ENCODE results near the gene MYOM3.

The MYOM3 gene

DNA sequence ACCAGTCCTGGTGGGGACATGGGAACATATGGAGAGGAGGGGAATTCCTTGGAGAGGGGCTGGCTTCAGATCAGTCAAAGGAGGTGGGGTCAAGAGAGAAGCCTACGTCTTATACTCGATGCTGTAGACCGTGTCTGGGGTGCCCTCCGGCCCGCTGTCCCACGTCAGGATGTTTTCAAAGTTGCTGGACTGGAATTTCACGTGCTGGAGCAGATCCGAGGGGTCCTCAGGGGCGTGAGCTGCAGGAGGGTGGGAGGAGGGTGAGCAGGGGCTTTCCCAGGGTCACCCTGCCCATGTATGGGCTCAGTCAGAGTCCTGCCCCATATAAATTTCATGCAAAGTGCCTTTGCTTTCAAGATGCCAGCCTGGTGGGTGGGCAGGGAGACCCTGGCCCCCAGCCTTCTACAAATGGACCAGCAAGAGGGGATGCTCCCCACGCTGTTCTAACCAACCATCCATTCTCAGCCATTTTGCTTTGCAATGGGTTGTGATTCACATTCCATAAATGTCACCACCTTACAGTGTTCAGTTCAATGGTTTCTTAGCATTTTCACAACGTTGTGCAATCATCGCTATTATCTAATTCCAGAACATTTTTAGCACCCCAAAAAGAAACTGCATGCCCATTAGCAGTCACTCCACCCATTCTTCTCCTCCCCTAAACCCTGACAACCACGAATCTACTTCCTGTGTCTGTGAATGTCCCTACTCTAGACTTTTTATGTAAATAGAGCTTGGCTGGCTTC is 26.7 kb upstream of the MYOM3 start:
- no peak for DNase-seq

DNA sequence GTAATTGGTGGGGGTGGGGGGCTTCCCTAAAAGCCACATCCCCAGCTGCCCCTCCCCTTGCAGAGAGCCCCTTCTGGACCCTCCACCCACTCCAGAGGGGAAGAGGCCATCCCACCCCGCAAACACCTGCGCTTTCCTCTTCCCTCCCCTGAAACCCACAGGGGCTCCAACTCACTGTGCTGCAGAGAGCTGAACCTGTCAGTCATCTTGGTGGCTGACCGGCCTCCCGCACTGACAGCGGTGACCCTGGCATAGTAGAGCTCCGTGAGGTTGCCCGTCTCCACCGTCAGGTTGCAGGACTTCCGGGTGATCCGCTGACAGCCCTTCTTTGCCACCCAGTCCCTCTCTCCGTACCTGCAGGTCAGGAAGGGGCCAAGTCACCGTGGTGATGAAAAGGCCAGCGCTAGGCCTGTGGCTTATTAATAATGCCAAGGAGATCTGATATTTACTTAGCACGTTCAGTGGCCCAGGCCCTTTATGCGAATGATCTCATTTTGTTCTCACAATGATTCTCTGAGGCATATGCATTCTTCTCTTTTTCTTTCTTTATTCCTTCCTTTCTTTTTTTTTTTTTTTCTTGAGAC is 25.1 kb upstream of the MYOM3 start:
- no peak for DNase-seq

DNA sequence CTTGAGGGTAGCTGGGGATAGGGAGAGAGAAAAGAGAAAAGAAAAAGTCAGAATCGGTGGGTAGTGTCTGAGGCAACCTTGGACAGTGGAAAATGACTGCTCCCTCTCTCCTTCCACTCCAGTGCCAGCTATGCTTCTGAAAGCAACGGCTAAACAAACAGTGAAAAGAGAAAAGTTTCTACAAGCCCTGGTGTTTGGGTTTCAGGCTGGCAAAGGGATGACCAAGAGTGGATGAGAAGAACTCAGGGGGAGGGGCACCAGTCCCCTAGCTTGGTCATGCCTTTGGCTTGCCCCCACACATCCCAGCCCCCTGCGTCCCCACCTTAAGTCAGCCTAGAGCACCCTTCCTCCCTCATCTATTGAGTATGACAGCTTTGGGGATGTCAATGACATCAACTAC is 22.4 kb upstream of the MYOM3 start:
- DNase-seq: no peak

DNA sequence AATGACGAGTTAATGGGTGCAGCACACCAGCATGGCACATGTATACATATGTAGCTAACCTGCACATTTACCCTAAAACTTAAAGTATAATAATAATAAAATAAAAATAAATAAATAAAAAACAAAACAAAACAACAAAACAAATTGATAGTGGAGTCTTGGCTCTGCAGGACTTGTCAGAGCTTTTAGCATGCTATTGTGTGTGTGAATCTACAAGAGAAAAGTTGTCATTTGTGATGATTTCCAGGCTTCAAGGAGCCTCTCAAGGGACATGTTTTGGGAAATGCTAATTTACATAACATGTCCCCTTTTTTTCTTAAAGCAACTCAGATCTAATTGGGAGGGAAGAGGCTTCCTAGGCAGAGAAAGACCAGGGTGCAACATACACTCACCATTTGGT is 21.9 kb upstream of the MYOM3 start:
- no peak for DNase-seq

- DNase-seq: no peak
Observed at GRCh38 chr1:24130385-24130784, 18.4 kb upstream of the MYOM3 start.

DNA sequence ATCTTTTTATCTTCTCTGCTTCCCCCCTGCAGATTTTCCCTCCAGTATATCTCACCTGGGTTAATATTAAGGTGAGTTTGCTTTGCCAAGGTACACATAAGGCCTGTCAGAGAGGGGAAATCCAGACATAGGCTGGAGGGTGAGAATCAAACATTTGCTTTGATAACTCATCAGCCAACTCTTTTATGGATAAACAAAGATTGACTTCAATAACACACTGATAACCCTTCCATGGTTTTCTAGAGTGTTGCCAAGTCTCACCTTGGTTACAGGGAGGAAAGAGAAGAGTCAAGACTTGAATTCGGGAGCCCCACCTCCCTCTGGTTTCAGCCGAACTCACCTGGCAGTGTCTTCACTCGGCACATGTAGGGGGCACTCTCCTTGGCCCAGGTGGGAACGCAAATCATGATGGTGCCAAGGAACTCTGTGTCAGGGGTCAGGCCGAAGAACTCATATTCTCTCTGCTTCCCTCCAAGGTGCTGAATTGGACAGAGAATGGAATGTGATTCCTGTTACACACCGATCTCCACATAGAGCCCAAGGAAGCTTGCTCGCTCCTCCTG is 15.9 kb upstream of the MYOM3 start:
- DNase-seq: no peak

DNA sequence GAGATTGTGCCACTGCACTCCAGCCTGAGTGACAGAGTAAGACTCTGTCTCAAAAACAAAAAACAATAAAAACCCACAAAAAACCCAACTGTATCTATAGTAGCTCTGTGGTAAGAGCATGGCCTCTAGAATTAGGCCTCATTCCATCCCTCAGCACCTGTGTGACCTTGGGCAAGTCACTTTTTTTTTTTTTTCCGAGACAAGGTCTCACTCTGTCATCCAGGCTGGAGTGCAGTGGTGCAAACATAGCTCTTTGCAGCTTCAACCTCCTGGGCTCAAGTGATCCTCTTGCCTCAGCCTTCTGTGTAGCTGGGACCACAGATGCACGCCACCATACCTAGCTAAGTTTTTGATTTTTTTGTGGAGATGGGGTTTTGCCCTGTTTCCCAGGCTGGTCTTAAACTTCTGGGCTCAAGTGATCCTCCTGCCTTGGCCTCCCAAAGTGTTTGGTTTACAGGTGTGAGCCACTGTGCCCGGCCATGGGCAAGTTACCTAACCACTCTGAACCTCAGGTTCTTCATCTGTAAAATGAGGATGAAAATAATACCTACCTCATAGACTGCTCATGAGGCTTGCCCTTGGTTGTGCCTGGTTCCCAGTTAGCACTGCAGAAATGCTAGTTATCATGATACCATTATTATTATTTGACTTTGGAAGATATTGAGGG is 15.3 kb upstream of the MYOM3 start:
- no peak for DNase-seq

GRCh38 chr1:24126672-24127023 is 14.7 kb upstream of the MYOM3 start:
- DNase-seq: no peak

- DNase-seq: peak; percentile 15
Observed at GRCh38 chr1:24126018-24126671, 14.2 kb upstream of the MYOM3 start.

DNA sequence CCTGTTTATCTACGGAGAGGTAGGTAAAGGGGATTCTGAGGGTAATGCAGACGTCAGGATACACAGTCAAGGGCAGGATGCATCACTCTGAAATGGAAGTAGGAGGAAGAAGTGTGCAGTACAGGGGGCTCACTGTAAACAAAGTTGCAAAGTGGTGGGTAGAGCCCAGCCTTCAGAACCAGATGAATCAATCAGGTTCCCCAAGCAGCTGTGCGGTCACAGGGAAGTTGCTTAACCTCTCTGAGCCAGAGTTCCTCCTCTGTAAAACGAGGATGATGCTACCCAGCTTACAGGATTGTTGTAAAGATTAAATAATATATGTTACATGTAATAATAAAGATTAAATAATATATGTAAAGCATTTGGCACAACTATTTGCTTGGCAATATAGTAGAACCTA is 13.5 kb upstream of the MYOM3 start:
- no peak for DNase-seq

DNA sequence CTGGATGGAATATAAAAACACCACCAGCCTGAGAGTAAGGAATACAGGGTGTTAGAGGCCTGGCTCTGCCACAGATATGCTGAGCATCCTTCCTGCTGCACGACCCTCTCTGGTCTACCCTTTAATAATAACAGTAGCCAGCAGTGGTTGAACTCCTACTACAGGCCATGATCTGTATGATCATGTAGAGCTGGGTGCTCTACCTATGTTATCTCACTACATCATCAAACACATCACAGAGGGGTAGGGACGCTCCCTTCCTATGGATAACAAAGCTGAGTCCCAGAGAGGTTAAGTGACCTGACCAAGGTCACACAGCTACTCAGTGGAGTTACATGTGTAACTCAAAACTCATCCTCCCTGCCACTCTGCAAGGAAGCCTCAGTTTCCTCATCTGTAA is 13.0 kb upstream of the MYOM3 start:
- DNase-seq: no peak

- DNase-seq: no peak
Observed at GRCh38 chr1:24123611-24124010, 11.7 kb upstream of the MYOM3 start.

- DNase-seq: no peak
Observed at GRCh38 chr1:24122776-24123175, 10.8 kb upstream of the MYOM3 start.

DNA sequence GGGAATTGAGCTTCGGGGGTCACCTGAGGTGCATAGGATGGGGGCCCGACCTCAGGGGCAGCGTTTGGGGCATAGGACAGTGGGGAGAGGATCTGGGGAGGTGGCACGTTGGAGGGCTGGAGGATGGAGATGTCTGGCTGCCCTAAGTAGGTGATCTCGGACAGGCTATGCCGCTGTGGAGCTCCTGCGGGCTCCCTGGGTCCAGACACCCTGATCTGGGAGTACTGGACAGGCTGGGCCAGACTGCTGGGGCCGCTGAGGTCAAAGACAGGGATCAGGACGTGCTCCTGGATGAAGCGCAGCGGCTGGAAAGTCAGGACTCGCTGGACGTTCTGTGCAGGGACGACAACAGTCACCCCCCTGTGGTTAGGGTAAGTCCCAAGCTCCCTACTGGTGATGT is 9.5 kb upstream of the MYOM3 start:
- DNase-seq: no peak

GRCh38 chr1:24120965-24121364 is 9.0 kb upstream of the MYOM3 start:
- DNase-seq: no peak

GRCh38 chr1:24119859-24120756 is 8.2 kb upstream of the MYOM3 start:
- DNase-seq: peak; percentile 7

DNA sequence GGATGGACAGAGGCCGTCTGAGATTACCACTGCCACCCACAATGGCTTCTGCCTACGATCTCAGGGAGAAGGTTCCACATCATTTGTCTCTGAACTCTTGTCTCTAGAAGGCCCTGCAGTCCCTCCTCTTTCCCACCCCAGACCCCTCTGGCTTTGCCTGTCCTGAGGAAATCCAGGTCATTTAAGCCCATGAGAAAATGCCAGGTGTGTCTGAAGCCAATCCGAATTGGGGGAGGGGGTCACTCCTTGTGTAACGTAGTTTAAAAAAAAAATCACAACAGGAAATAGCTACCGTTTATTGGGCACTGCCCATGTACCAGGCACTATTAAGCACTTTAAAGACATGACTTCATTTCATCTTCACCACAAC is 7.5 kb upstream of the MYOM3 start:
- DNase-seq: no peak

DNA sequence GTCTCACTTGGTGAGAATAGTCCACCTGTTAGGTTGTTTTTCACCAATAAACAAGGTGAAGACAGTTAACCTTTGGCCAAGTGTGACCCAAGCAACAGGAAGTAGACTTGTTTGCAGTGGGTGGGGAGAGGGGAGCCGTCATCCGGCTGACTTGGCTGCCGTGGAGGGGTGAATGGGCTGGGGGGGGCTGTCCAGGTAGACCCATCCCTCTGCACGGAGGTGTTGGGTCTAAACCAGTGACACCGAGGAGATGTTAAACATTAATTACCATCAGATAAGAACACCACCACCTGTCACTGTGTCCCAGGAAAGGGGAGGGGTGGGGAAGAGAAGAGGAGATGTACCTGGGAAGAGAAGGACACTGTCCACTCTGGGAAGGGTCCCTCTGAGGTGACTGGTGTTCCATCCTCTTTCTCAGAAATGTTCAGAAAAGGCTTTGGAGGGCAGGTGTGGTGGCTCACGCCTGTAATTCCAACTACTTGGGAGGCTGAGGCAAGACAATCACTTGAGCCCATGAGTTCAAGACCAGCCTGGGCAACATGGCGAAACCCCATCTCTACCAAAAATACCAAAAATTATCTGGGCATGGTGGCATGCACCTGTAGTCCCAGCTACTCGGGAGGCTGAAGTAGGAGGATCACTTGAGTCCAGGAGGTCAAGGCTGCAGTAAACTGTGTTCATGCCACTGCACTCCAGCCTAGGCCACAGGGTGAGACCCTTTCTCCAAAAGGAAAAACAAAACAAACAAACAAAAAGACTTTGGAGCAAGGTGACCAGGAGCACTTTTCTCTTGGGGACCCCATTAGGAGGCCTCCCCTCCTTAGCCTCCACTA is 6.7 kb upstream of the MYOM3 start:
- DNase-seq: no peak

DNA sequence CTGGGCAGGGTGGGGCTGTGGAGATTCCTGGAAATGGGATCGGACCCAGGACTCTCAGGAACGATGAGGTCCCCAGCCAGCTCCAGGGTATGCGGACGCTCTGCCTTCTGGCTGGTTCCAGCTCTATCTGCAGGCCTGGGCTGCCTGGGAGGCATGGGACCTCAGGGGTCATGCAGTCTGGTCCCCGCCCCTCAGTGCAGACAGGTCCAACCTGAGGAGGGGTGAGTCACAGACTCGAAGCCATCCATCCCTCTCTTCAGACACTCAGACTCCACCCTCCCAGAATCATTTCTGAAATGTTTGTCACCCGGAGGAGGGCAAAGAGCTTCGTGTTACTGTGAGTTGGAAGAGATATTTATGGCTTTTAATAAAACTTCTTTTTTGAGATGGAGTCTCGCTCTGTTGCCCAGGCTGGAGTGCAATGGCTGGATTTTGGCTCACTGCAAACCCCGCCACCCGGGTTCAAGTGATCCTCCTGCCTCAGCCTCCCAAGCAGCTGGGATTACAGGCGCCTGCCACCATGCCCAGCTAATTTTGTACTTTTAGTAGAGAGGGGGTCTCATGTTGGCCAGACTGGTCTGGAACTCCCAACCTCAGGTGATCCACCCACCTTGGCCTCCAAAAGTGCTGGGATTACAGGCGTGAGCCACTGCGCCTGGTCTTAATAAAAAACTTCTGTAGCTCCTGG is 5.9 kb upstream of the MYOM3 start:
- peak; percentile 66 for DNase-seq

DNA sequence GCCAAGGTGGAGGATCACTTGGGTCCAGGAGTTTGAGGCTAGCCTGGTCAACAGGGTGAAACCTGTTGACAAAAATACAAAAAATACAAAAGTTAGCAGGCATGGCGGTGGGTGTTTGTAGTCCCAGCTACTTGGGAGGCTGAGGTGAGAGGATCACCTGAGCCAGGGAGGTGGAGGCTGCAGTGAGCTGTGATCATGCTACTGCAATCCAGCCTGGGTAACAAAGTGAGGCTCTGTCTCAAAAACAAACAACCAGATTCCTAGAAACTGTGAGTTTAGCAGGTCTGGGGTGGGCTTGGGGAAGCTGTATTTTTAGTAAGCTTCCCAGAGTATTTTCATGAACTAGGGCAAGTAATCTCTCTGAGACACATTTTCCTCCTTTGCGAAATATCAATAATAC is 5.2 kb upstream of the MYOM3 start:
- no peak for DNase-seq

GRCh38 chr1:24114753-24115152 is 2.8 kb upstream of the MYOM3 start:
- no peak for DNase-seq

All from fibroblast of skin of right biceps (primary cell).